ENCODE data around the gene SECISBP2L.

- TF ChIP-seq CTCF (IDR thresholded peaks at IDR 0.05) (no peak), EZH2 (IDR thresholded peaks at IDR 0.05; ENCODE audit: borderline replicate concordance, insufficient read depth, low read depth, low read length, poor library complexity, severe bottlenecking) (no peak)
Measured at GRCh38 chr15:48987142-48987541, 59.1 kb downstream of the SECISBP2L start.
